A673 (cell line): Measurements from ENCODE around the gene KLF8. TPM values are rescaled to one million over a fixed set of nuclear protein-coding genes. Genes with fewer than 3 reads are reported as not detected.

Source experiments
- BruUV-seq: library from RNA; stranded (reverse); fragments of 400-500 nt; replicated peaks from 2 replicates; lab custom pipeline; 2021; lab: Mats Ljungman, UMichigan
- CTCF ChIA-PET: fragments of 300-600 bp; sonication (Branson Sonifier 250); formaldehyde crosslinking; loops from one replicate; lab custom pipeline; 2022; ENCODE audit warnings: antibody characterized with exemption; lab: Charles Lee
- POLR2A ChIA-PET: fragments of 300-600 bp; sonication (Branson Sonifier 250); formaldehyde crosslinking; loops from one replicate; lab custom pipeline; 2022; ENCODE audit warnings: antibody characterized with exemption; ENCODE audit not compliant: low non-redundant PET; lab: Charles Lee
- DNase-seq: peaks from one replicate; pipeline ENCODE4 v3.0.0-alpha.2; 2015; ENCODE audit warnings: low spot score
- H3K27ac ChIP-seq: fragments of 200-600 bp; sonication (generic); 2 replicates; pipeline ENCODE4 v1.5.1; 2016; ENCODE audit warnings: mixed run types, low read depth, mild to moderate bottlenecking, mixed read lengths, antibody characterized with exemption, low read length; ENCODE audit not compliant: poor library complexity, severe bottlenecking
- H3K27me3 ChIP-seq: fragments of 200-600 bp; sonication (generic); replicated peaks from 2 replicates; pipeline ENCODE4 v1.6.1; 2017; ENCODE audit warnings: mixed run types, low read depth, mild to moderate bottlenecking, mixed read lengths, antibody characterized with exemption, low read length; ENCODE audit not compliant: insufficient read depth, poor library complexity
- H3K36me3 ChIP-seq: fragments of 200-600 bp; sonication (generic); 2 replicates; pipeline ENCODE4 v1.6.1; 2016; ENCODE audit warnings: mixed run types, mild to moderate bottlenecking, mixed read lengths, antibody characterized with exemption, low read length; ENCODE audit not compliant: insufficient read depth, poor library complexity, severe bottlenecking
- H3K4me1 ChIP-seq: fragments of 200-600 bp; sonication (generic); 2 replicates; pipeline ENCODE4 v1.6.1; 2017; ENCODE audit warnings: mixed run types, mild to moderate bottlenecking, mixed read lengths, antibody characterized with exemption, low read length; ENCODE audit not compliant: insufficient read depth, poor library complexity, severe bottlenecking
- H3K4me3 ChIP-seq: fragments of 200-600 bp; sonication (generic); 2 replicates; pipeline ENCODE4 v1.5.1; 2016; ENCODE audit warnings: low read depth, mixed run types, mild to moderate bottlenecking, mixed read lengths, low read length; ENCODE audit not compliant: poor library complexity, severe bottlenecking
- H3K9me3 ChIP-seq: fragments of 200-600 bp; sonication (generic); 2 replicates; pipeline ENCODE4 v1.6.1; 2016; ENCODE audit warnings: mixed run types, low read depth, mild to moderate bottlenecking, mixed read lengths, antibody characterized with exemption, low read length; ENCODE audit not compliant: poor library complexity, severe bottlenecking
- CTCF ChIP-seq: fragments of 300-800, 200-600 bp; sonication (generic); conservative IDR thresholded peaks from 2 replicates; pipeline ENCODE4 v1.5.1; 2017; ENCODE audit warnings: low read depth, mild to moderate bottlenecking, antibody characterized with exemption, low read length, moderate library complexity, mixed read lengths
- EZH2 ChIP-seq: fragments of 200-600 bp; sonication (generic); IDR thresholded peaks from 2 replicates; pipeline ENCODE4 v1.6.1; 2017; ENCODE audit warnings: borderline replicate concordance, low read depth, mild to moderate bottlenecking, mixed read lengths, antibody characterized with exemption, low read length; ENCODE audit not compliant: poor library complexity, severe bottlenecking
- intact Hi-C: fragments of 100-400 bp; cut with micrococcal nuclease; formaldehyde crosslinking; loops from one replicate; pipeline ENCODE4 v1.10.0; 2022; ENCODE audit not compliant: unreplicated experiment
- total RNA-seq: library from RNA; stranded (reverse); gene quantifications from 2 replicates; pipeline ENCODE4 v1.2.3, GENCODE V29; 2021

KLF8 gene
- total RNA-seq, 1 experiment from 2014 or later = not detected

- ChIA-PET CTCF (no interaction called here), POLR2A (no interaction called here)
- no TSS peak for BruUV-seq
- Histone ChIP-seq H3K36me3 (no peaks in the 10 kb centered on the region), H3K27me3 (no peaks in the 10 kb centered on the region), H3K4me3 (no peak overlapping the region), H3K27ac (no peak overlapping the region), H3K4me1 (no peaks in the 10 kb centered on the region), H3K9me3 (no peaks in the 10 kb centered on the region)
- intact Hi-C loops = loop anchor here (5.0 kb wide), 1 partner anchor 443 kb away; the partner anchor contains the start of gene NBDY
- DNase-seq = no peak
- no peak for TF ChIP-seq EZH2
- TF ChIP-seq CTCF = no peak
Observed at GRCh38 chrX:56284269-56284668, 52.1 kb downstream of the KLF8 start.

DNA sequence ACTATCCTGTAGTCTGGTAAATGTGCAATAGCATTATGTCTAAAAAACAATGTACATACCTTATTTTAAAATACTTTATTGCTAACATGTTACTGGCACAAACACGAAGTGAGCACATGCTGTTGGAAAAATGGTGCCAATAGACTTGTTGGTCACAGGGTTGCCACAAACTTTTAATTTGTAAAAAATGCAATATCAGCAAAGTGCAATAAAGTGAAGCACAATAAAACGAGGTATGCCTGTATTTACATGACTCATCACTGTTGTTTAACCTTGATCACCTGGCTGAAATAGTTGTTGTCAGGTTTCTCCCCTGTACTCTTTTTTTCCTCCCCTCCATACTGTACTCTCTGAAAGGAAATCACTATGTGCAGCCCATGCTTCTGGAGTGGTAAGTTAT lies 56.5 kb downstream of the KLF8 start:
- Histone ChIP-seq H3K27me3 (no peaks in the 10 kb centered on the region), H3K36me3 (no peaks in the 10 kb centered on the region), H3K4me1 (no peaks in the 10 kb centered on the region), H3K9me3 (no peaks in the 10 kb centered on the region), H3K4me3 (no peak overlapping the region), H3K27ac (no peak overlapping the region)
- ChIA-PET CTCF (no interaction called here), POLR2A (no interaction called here)
- BruUV-seq = no TSS peak
- intact Hi-C loops = no loop called here
- DNase-seq = no peak
- no peak for TF ChIP-seq CTCF
- no peak for TF ChIP-seq EZH2

DNA sequence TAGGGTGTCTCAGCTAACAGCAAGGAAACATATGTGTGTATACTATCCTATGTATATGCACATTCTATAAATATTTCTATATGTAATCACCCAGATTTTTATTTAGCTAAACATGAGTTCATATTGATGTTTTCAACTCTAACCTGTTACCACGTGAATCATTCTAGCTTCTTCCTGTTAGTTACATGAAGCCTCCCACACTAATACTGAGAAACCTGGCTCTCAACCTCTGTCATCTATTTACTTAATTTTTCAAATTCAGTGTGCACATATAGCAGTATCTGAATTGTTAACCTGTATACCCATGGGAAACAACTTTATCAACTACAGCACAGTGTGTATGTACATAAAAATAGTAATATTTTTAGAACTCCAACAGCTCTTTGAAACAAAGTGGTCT lies 57.3 kb downstream of the KLF8 start:
- no peak for DNase-seq
- no peaks in the 10 kb centered on the region for H3K9me3 ChIP-seq
- intact Hi-C loops = no loop called here
- ChIA-PET CTCF (no interaction called here), POLR2A (no interaction called here)
- no peak overlapping the region for H3K27ac ChIP-seq
- no peak overlapping the region for H3K4me3 ChIP-seq
- TF ChIP-seq EZH2 (no peak), CTCF (no peak)
- no peaks in the 10 kb centered on the region for H3K36me3 ChIP-seq
- H3K27me3 ChIP-seq = no peaks in the 10 kb centered on the region
- no TSS peak for BruUV-seq
- no peaks in the 10 kb centered on the region for H3K4me1 ChIP-seq
